Erythroblast (primary cell): Measurements from ENCODE around the gene ATF6.

Experiments used
- GATA1 ChIP-seq: IDR thresholded peaks from 2 replicates; pipeline ENCODE4 v1.6.1; 2011; ENCODE audit warnings: low read depth, mild to moderate bottlenecking, control low read depth, low read length, moderate library complexity
- POLR2A ChIP-seq: IDR thresholded peaks from 2 replicates; pipeline ENCODE4 v1.6.1; 2011; ENCODE audit warnings: mild to moderate bottlenecking, low read length

DNA sequence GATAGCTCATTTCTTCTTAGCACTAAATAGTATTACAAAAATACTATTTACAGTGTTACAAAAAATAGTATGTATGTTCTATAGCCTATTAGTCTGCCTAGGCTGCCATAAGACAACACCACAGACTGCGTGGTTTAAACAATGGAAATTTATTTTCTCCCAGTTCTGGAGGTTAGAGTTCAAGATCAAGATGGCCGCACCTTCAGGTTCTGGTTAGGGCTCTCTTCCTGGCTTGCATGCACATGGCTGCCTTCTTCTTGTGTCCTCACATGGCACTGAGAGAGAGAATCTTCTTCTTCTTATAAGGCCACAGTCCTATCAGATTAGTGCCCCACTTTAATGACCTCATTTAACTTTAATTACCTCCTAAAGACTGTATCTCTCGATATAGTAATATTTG, 4.1 kb downstream of the ATF6 start:
- TF ChIP-seq POLR2A (no peak), GATA1 (no peak)
